Stimulated activated CD4-positive, alpha-beta T cell treated with anti-CD3 and anti-CD28 coated beads, Interleukin-1b, Interleukin-23, amount 100 ng/mL, for 4 hours (primary cell): ENCODE measurements around the gene KIF16B.

Experiments
- DNase-seq, 2 donors: peaks; one replicate each; pipeline ENCODE4 v3.0.0-alpha.2; 2020; ENCODE audit warnings: low read depth in 2 of 2

The KIF16B gene

DNA sequence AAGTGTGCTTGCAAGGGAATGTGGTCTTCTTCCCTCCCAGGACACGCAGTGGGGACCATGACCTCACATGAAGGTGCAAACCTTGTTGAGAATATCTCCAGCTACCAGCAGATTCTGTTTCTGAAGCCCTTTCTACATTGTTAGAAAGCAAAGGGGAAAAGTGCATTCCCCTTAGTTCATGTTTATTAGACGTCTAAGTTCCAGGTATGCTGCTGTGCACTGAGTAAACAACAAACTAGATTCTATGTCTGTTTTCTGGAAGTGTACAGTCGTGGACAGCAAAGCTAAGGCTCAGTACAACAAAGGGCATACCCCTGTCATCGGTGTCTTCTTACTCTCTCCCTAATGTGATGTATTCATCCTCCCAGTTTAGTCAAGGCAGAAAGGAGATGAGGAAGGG is 178.5 kb downstream of the KIF16B start:
- DNase-seq: no peak

DNA sequence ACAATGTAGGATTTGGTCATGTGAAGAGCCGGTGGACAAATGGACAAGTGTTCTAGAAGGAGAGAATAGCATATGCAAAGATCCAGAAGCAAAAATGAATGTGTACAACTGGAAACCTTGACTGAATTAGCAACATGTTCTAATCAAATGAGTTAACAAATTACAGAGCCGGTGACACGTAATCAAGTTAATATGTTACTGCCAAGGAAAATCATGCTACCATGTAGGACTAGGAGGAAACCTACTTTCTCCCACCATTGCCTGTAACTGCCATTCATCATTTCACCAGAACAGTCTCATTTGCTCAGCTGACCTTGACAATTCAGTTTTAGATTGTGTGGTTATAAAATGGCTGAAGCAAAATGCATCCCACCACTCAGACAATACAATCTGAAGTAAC is 179.4 kb downstream of the KIF16B start:
- DNase-seq: no peak

DNA sequence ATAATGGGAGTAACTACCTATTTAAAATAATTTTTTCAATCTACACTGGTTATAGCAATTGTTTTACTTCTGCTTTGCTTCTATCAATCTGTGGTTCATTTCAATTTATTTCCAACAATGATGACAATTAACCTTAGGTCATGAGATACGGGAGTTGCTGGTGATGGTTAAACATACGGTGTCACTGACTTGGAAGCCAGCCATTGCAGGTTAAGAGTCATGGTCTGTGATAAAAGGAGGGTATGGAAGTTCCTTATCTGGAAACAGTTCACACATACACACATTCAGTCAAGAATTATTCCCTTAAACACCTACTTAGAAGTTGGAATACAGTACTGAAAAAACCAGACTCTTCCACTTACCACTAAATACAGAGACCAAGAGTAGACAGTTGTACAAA is 180.0 kb downstream of the KIF16B start:
- no peak for DNase-seq

DNA sequence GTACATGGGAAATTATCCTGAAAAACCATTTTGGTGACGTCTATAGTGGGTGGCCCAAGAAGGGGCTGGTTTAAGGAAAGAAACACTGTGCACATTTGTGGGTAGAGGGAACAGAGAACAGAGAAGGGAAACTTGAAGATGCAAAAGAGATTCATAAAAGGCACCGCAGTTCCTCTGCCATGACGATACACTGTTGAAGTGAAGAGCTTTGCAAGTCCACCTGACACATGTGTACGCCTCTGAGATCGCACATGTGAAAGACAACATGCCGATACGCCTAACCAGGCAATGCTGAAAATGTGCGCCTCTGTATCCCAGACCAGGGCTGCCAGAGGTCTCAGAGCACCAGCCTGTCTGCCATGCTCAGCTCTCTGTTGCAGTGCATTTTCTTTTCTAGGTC is 180.9 kb downstream of the KIF16B start:
- no peak for DNase-seq

DNA sequence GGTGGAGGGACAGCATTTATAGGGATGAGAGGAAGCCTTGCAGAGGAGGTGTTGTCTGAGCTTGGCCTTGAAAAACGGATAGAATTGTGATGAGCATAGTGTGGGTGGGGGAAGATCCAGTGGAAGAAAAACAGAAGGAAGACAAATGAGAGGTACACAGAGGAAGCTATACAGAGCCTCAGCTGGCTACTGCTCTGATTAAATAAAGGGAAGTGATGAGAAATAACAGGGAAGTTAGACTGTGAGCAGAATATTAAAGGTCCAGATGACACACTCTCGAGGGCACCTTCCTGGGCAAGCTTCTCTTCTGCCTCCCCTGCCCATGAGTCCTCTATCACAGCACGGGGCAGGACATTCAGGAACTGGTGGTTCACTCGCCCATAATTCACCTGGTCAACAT is 182.3 kb downstream of the KIF16B start:
- DNase-seq: no peak

DNA sequence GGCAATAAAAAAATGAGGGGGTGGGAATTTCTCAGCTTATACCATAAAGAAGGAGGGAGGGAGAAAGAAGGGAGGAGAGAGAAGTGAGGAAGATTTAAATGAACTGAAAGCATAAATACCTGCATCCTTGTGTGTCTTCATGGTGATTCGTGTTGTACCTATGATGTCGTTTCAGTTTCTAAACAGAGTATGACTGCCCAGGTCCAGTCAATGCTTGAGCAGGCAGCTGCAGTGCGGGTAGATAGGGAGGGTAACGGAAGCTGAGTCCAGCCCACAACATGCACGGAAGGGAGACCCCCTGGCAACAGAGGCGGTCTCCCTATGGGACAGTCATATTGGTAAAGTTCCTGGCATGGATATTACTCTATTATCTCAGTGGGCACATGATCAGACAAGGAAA is 184.5 kb downstream of the KIF16B start:
- DNase-seq: no peak

DNA sequence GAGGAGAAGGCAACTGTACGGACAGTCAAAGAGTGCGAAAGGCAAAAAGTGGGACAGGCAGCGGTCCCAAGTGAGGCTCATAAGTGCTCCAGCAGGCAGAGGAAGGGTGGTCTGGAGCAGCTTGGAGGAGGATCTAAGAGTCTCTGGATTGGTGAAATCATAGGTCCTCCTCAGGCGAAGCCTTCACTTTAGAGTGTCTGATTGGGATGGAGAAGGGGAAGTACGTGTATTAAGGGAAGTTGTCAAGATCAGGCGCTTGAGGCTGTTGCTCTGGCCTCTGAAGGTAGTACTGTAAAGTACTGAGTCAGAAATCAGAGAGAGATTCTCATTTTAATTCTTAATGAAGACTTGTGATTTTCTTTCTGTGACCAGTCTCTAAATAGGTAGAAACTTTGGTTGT is 185.6 kb downstream of the KIF16B start:
- DNase-seq: no peak

DNA sequence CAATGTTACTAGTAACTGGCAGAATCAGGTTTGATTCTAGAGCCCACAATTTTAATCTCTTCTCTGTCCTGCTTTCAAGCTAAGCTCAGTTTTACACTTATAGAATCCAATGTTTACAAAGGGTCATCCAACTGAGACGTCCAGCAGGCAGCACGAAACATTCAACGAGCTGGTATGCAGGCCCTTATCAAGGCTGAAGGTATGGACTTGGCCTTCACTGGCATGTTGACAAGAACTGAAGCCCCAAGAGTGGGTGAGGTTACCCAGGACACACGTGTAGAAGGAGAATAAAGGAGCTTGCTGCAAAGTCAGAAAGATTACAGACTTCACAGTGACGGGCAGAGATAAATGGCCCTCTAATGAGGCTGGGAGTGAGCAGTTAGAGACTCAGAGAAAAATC is 187.4 kb downstream of the KIF16B start:
- no peak for DNase-seq

DNA sequence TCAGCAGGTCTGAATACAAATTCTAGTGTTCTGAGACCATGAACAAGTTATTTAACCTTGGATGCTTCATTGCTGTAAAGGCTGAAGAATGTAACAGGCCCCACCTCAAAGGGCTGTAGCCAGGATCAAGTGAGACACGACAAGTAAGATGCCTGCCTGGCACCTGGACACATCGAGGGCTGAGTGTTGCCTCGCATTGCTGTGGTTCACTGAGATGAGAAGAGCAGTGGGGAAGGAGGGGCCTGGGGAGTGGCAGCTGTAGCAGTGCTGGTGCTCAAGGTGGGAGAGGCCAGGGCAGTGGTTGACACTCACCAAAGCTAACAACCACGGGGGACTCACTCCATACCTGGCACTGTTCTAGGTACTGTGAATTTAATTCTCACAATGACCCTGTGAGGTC is 187.8 kb downstream of the KIF16B start:
- DNase-seq: no peak

DNA sequence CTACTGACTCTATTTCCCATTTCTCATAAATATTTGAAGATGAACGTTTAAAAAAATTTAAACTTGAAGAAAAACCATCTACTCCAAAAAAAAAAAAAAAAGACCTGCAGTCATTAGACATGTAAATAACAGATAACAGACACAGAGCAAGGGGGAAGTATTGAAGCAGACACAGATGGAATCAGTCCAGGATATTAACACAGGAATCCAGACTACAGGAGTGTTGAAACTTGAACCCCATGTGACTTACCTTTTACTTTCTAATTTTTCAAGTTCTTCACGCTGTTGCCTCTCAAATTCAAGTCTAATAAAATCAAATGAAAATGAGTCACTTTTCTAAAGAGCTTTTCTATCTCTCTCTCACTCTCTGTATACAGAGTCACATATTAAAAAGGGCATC is 191.8 kb downstream of the KIF16B start:
- DNase-seq: no peak

DNA sequence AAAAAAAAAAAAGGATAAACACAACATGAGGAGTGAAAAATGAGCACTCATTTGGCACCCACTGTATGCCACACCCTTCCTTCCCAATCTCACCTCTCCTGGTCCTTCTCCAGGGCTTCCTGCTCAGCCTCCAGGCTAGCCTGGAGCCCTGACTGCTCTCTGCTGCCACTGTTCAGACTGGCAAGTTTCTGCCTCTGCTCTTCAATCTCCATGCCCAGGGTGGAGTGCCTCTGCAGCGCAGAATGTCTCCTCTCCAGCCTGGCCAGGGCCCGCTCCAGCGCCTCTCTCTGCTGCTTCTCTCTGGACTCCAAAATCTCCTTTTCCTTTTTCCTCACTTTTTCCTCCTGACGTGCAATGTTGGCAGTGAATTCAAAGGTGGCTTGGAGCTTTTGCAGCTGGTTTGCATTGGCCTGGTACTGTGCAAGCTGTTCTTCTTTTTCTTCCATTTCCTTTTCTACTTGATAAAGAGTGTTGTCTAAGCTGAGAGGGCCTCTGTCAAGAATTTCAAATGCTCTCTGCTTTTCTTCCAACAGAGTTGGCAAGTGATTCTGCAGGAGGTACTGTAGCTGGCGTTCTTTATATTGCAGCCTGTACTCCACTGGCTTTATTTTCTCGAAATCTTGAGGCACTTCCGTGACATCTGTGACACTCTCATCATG is 194.4 kb downstream of the KIF16B start:
- no peak for DNase-seq

DNA sequence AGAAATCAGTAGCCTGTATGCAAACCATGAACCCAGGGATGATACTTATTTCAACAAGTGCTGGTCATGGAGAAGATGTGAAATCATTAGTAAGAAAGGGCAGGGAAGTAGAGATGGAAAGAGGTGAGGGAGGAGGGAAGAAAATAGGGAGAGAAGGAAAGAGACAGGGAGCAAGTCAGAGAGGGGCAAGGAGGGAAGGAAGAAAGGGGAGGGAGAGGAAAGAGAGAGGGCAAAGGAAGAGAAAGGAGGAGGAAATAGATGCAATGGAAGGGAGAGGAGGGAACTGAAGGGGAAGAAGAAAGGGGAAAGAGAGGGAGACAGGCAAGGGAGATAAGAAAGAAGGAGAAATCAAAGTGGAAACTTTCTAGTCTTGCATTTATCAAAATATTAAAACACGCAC is 195.1 kb downstream of the KIF16B start:
- no peak for DNase-seq

DNA sequence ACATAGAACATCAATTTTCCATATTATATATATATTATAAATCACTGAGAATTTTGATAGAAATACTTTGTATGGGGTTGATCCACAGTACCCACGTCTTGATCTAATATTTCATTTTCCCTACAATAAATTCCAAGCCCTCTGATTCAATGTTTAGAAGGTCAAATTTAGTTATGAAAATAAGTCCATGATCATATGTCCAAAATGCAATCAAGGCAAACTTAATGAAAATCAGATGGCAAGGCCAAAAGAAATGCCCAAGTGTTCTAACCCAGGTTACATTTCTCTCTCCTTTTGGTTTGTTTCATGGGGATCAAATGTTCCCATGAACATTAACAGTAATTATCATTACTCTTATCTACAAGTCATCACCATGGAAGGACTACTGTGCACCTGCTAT is 203.8 kb downstream of the KIF16B start:
- DNase-seq: no peak

DNA sequence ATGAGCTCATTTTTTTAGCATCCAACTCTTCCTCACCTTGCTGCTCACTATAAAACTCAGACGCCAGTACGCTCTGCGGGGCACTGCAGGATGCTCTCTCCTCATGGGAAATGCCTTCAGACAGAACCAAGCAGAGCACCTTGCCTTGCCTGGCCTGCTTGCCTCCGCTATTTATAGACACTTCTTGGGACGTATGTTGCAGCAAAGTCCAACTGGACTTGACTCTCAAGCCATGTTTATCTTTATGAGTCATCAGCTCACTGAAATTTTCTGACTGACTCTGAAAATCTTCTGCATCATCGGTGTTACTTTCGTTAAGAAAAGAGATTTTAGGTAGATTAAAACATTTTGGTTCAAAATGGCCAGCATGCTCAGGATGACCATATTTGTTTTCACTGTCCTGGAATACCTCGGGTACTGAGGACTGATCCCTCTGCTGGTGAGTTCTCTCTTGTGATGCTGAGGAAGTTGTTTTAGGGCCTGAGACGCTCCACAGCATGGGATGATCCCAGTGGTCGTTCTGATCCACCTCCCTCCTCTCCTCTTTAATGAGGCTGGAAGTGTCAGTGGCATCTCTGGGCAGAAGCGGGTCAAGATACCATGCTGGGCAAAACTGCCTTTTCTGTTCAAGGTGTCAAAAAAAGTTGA is 204.5 kb downstream of the KIF16B start:
- DNase-seq: no peak

DNA sequence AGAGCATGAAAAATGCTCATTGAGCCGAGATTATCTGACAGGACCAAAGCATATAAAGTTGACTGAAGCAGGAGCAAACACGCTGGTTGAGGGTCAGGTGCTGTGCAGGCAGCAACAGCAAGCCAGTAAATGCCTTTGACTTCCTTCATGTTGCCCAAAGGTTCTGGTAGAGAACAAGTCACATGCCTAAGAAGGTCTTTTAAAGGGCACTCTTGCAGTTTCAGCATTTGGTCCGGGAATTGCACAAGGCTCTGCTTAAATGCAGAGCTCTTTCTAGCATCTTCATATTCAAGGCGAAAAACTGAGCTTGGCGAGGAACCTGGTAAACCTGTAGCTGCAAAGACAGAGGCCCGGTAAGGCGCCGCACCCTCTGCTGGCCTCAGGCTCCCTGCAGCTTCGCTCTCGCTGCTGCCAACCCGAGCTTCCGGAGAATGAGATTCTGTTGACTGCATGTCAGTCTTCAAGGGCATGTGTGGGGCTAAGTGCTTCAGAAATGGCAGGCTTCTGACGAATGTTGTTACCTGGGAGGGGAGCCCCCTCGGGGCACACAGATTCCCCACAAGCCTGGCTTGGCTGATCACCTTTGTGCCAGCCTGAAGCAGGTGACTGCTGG is 205.2 kb downstream of the KIF16B start:
- DNase-seq: no peak

DNA sequence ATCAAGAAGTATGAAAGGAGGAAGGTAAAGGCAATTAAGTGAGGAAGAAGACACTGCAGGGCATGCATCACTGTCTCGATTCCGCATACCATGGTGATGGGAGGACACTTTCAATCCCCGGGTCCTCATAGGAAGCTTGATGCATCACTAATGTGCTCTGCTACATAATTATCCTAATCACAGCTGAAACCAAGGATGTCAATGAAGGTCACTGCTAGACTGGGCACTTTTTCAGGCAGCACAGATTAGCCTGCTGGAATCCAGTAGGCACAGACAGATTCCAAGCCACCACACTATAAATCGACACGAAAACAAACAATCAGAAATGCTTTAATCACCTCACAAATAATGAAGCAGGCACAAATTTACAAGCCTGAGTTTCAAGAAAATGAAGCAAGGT is 206.7 kb downstream of the KIF16B start:
- DNase-seq: no peak

DNA sequence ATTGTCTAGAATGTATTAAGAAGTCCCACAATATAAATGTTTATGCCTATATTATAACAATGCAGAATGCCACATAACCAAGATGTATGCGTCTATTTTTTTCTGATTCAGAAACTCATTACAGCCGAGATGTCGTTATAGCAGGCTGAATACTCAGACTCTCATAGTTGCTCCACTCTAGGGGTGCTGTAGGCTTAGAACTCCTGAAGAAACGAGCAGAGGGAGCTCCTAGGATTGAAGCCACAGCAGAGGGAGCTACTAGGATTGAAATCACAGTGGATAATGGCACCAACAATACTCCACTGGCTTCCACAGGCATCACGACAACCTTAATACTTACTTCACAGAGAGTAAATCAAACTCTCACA is 208.9 kb downstream of the KIF16B start:
- no peak for DNase-seq

DNA sequence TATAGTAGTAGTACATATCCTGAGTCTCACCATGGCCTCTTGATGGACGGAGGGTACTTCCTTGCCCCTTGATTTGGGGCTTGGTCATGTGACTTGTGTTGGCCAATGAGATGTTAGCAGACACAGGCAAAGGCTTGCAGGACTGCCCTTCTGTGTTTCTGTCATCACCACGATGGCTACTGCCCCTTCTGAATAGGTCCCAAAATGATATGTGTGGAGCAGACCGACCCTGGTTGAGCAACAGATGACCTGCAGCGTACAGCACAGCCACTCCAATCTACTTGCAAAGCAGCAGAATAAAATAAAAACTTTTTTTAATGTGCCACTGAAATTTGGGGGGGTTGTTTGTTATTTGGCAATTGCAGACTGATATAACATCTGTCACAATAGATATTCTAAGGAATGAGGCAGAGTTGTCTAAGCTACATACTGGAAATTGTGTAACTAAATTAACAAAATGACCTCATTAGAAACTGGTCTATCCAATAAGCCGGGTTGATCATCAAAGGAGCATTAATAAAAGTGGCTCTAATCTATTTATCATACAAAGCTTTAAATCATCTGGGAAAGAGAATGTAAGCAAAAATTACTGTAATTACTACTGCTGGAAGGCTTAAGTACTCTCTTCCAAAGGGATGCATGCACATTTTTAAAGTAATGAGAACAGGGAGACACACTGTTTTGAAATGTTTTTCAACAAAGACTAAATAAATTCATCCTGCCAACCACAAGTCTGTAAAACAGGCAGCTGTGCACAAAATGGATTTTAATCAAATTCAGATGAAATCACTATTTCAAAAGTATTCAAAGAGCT is 209.5 kb downstream of the KIF16B start:
- DNase-seq: no peak

DNA sequence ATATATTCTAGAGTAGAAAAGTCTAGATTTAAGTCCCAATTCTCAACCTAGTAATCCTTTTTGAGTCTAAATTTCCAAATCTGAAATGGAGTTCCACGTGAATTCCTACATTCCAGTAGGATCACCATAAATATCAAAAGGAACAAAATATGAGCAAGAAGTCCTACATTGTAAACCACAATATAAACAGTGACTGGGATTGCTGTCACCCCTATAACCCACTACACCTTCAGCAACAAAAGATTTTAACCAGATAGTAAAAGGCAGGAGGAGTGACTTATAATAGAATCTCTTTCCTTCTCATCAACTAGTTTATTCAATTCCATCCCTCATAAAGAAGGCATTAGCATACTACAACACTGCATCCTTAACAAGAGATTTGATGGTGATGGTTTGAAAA is 210.6 kb downstream of the KIF16B start:
- DNase-seq: no peak

DNA sequence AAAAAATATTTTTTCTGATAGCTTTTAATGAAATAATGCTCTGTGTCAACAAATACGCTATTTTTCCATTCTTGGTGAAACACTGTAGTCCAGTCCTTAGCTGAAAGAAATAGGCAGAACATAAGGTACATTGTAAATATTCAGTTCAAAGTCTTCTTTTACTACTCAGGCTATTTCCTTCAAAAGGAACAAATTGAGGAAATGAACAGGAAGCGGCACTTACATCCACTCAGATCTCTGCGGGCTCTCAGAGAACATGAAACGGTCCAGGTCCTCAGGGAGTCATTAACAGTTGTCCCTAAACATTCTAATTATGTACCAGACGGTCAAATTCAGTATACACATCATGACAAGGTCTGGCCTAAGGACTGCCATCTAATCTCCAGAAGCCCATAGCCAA is 212.6 kb downstream of the KIF16B start:
- no peak for DNase-seq

DNA sequence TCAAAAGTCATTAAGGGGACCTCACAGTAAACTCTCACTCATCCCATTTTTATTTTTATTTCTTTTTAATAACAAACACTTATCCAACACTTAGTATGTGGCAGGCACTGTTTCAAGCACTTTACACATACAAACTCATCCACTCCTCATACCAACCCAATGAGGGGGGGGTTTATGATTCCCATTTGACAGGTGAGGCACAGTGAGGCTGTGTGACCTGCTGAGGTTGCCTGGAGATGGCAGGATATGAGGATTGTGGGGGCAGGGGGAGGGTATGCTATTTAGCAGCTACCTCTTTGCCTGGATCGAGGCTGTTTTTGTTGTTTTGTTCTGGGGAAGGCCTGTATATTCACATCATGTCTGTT is 219.8 kb downstream of the KIF16B start:
- DNase-seq: no peak

DNA sequence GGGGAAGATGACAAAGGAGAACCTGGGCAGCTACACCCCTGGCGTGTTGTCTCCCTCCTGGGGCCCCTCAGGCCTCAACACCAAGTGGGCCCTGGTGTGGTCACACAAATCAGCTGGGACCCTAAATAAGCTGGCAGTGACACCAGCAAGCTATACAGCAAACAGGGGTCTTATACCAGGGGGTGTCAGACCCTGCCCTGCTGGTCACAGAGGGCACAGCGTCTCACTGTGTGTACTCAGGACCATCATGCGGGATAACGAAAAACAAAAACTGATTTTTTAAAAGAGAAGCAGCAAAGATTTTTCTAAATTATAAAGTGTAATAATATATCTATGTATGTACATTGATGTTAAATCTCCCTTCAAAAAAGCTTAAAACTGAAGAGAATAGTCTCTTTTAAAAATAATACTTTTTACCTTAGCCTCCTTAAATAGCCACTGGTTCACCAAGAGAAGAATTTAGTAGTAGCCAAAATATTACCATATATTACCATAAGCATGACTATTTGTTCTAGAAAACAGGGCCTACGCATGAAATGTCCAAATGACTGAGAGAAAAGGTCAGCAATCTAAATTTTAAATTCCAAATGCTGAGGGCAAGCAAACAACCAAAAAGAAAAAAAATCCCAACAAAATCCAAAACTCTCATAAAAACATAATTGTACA is 220.4 kb downstream of the KIF16B start:
- no peak for DNase-seq
